ENCODE measurements around the gene RSPH9.

The RSPH9 gene

GRCh38 chr6:43678341-43678740 is 33.5 kb downstream of the RSPH9 start:
- H3K4me3 ChIP-seq (ENCODE audit: insufficient read depth in 1 of 2, low read depth in 1 of 2, low read length in 2 of 2) = no peak overlapping the region
- no peak overlapping the region for H2AK5ac ChIP-seq (ENCODE audit: low read length, severe bottlenecking)
- no peak overlapping the region for H4K8ac ChIP-seq (ENCODE audit: low read length)
- DNase-seq = no peak
- H3K4me1 ChIP-seq (ENCODE audit: control insufficient read depth, insufficient read depth, low read depth, low read length) = no peaks in the 10 kb centered on the region
- H2AFZ ChIP-seq (ENCODE audit: low read depth, low read length) = no peak overlapping the region
- H3K18ac ChIP-seq (ENCODE audit: low read depth in 1 of 2, low read length in 2 of 2) = no peak overlapping the region
- H2BK15ac ChIP-seq (ENCODE audit: low read depth, poor library complexity, severe bottlenecking) = no peak overlapping the region
- H3K14ac ChIP-seq (ENCODE audit: low read length in 2 of 2) = no peak overlapping the region
- no peak overlapping the region for H4K91ac ChIP-seq (ENCODE audit: low read length)
- H3K4me2 ChIP-seq (ENCODE audit: low read length, poor library complexity, severe bottlenecking) = no peak overlapping the region
- H3K23ac ChIP-seq (ENCODE audit: low read length in 2 of 2) = no peak overlapping the region
- no peaks in the 10 kb centered on the region for H3K27me3 ChIP-seq (ENCODE audit: control insufficient read depth in 1 of 2, insufficient read depth in 1 of 2, low read length in 2 of 2)
- H2BK5ac ChIP-seq (ENCODE audit: low read depth, low read length, poor library complexity, severe bottlenecking) = no peak overlapping the region
- peaks cover 55% of the 10 kb centered on the region for H3K79me1 ChIP-seq (replicated peaks; ENCODE audit: low read length, poor library complexity, severe bottlenecking)
- no peak overlapping the region for H2BK12ac ChIP-seq (ENCODE audit: low read length in 2 of 2)
- H3K4ac ChIP-seq (ENCODE audit: low read depth in 1 of 2, low read length in 2 of 2) = no peak overlapping the region
- 100% methylated on average over 7 of the region's 7 CpGs for WGBS
- peaks cover 71 to 75% of the 10 kb centered on the region in 2 experiments for H3K36me3 ChIP-seq (ENCODE audit: control insufficient read depth in 1 of 2, insufficient read depth in 2 of 2, low read depth in 1 of 2, low read length in 2 of 2)
- no peak overlapping the region for H2BK120ac ChIP-seq (ENCODE audit: low read depth, low read length)
- no peaks in the 10 kb centered on the region for H3K9me3 ChIP-seq (ENCODE audit: control insufficient read depth, low read length)
- H3K27ac ChIP-seq (ENCODE audit: low read length, poor library complexity, severe bottlenecking) = no peak overlapping the region
- no peak overlapping the region for H3K9ac ChIP-seq (ENCODE audit: low read length)

GRCh38 chr6:43679057-43679456 is 34.2 kb downstream of the RSPH9 start:
- Histone ChIP-seq H3K4ac (ENCODE audit: low read depth in 1 of 2, low read length in 2 of 2) (no peak overlapping the region), H2BK120ac (ENCODE audit: low read depth, low read length) (no peak overlapping the region), H4K91ac (ENCODE audit: low read length) (no peak overlapping the region), H2BK12ac (ENCODE audit: low read length in 2 of 2) (no peak overlapping the region), H3K36me3 (ENCODE audit: control insufficient read depth in 1 of 2, insufficient read depth in 2 of 2, low read depth in 1 of 2, low read length in 2 of 2) (peaks cover 64 to 68% of the 10 kb centered on the region in 2 experiments), H3K9me3 (ENCODE audit: control insufficient read depth, low read length) (no peaks in the 10 kb centered on the region), H2BK5ac (ENCODE audit: low read depth, low read length, poor library complexity, severe bottlenecking) (no peak overlapping the region), H3K27ac (ENCODE audit: low read length, poor library complexity, severe bottlenecking) (no peak overlapping the region), H2BK15ac (ENCODE audit: low read depth, poor library complexity, severe bottlenecking) (no peak overlapping the region), H3K4me1 (ENCODE audit: control insufficient read depth, insufficient read depth, low read depth, low read length) (no peaks in the 10 kb centered on the region), H2AK5ac (ENCODE audit: low read length, severe bottlenecking) (no peak overlapping the region), H3K4me2 (ENCODE audit: low read length, poor library complexity, severe bottlenecking) (no peak overlapping the region), H3K9ac (ENCODE audit: low read length) (no peak overlapping the region), H3K14ac (ENCODE audit: low read length in 2 of 2) (no peak overlapping the region), H2AFZ (ENCODE audit: low read depth, low read length) (no peak overlapping the region), H4K8ac (ENCODE audit: low read length) (no peak overlapping the region), H3K4me3 (ENCODE audit: insufficient read depth in 1 of 2, low read depth in 1 of 2, low read length in 2 of 2) (no peak overlapping the region), H3K18ac (ENCODE audit: low read depth in 1 of 2, low read length in 2 of 2) (no peak overlapping the region), H3K27me3 (ENCODE audit: control insufficient read depth in 1 of 2, insufficient read depth in 1 of 2, low read length in 2 of 2) (no peaks in the 10 kb centered on the region), H3K23ac (ENCODE audit: low read length in 2 of 2) (no peak overlapping the region), H3K79me1 (replicated peaks; ENCODE audit: low read length, poor library complexity, severe bottlenecking) (peaks cover 55% of the 10 kb centered on the region)
- WGBS = 98% methylated on average over 6 of the region's 6 CpGs
- no peak for DNase-seq

- Histone ChIP-seq H3K14ac (ENCODE audit: low read length in 2 of 2) (no peak overlapping the region), H3K79me1 (replicated peaks; ENCODE audit: low read length, poor library complexity, severe bottlenecking) (peaks cover 62% of the 10 kb centered on the region), H3K23ac (ENCODE audit: low read length in 2 of 2) (no peak overlapping the region), H2BK5ac (ENCODE audit: low read depth, low read length, poor library complexity, severe bottlenecking) (no peak overlapping the region), H3K9ac (ENCODE audit: low read length) (no peak overlapping the region), H3K4ac (ENCODE audit: low read depth in 1 of 2, low read length in 2 of 2) (no peak overlapping the region), H3K27me3 (ENCODE audit: control insufficient read depth in 1 of 2, insufficient read depth in 1 of 2, low read length in 2 of 2) (no peaks in the 10 kb centered on the region), H3K4me2 (ENCODE audit: low read length, poor library complexity, severe bottlenecking) (no peak overlapping the region), H3K27ac (ENCODE audit: low read length, poor library complexity, severe bottlenecking) (no peak overlapping the region), H3K36me3 (ENCODE audit: control insufficient read depth in 1 of 2, insufficient read depth in 2 of 2, low read depth in 1 of 2, low read length in 2 of 2) (peaks cover 49 to 53% of the 10 kb centered on the region in 2 experiments), H3K9me3 (ENCODE audit: control insufficient read depth, low read length) (no peaks in the 10 kb centered on the region), H3K18ac (ENCODE audit: low read depth in 1 of 2, low read length in 2 of 2) (no peak overlapping the region), H3K4me3 (ENCODE audit: insufficient read depth in 1 of 2, low read depth in 1 of 2, low read length in 2 of 2) (no peak overlapping the region), H2AFZ (ENCODE audit: low read depth, low read length) (no peak overlapping the region), H2AK5ac (ENCODE audit: low read length, severe bottlenecking) (no peak overlapping the region), H2BK12ac (ENCODE audit: low read length in 2 of 2) (no peak overlapping the region), H3K4me1 (ENCODE audit: control insufficient read depth, insufficient read depth, low read depth, low read length) (no peaks in the 10 kb centered on the region), H4K8ac (ENCODE audit: low read length) (no peak overlapping the region), H2BK15ac (ENCODE audit: low read depth, poor library complexity, severe bottlenecking) (no peak overlapping the region), H2BK120ac (ENCODE audit: low read depth, low read length) (no peak overlapping the region), H4K91ac (ENCODE audit: low read length) (no peak overlapping the region)
- WGBS = 96% methylated on average over 9 of the region's 11 CpGs
- no peak for DNase-seq
Measured at GRCh38 chr6:43680308-43681200, 35.7 kb downstream of the RSPH9 start.

GRCh38 chr6:43681303-43681702 is 36.5 kb downstream of the RSPH9 start:
- Histone ChIP-seq H2AFZ (ENCODE audit: low read depth, low read length) (no peak overlapping the region), H3K4me1 (ENCODE audit: control insufficient read depth, insufficient read depth, low read depth, low read length) (no peaks in the 10 kb centered on the region), H3K4ac (ENCODE audit: low read depth in 1 of 2, low read length in 2 of 2) (no peak overlapping the region), H3K14ac (ENCODE audit: low read length in 2 of 2) (no peak overlapping the region), H2BK12ac (ENCODE audit: low read length in 2 of 2) (no peak overlapping the region), H3K18ac (ENCODE audit: low read depth in 1 of 2, low read length in 2 of 2) (no peak overlapping the region), H2BK5ac (ENCODE audit: low read depth, low read length, poor library complexity, severe bottlenecking) (no peak overlapping the region), H3K23ac (ENCODE audit: low read length in 2 of 2) (no peak overlapping the region), H4K91ac (ENCODE audit: low read length) (no peak overlapping the region), H2BK15ac (ENCODE audit: low read depth, poor library complexity, severe bottlenecking) (no peak overlapping the region), H3K36me3 (ENCODE audit: control insufficient read depth in 1 of 2, insufficient read depth in 2 of 2, low read depth in 1 of 2, low read length in 2 of 2) (peaks cover 44 to 46% of the 10 kb centered on the region in 2 experiments), H3K4me3 (ENCODE audit: insufficient read depth in 1 of 2, low read depth in 1 of 2, low read length in 2 of 2) (no peak overlapping the region), H3K9ac (ENCODE audit: low read length) (no peak overlapping the region), H3K9me3 (ENCODE audit: control insufficient read depth, low read length) (no peaks in the 10 kb centered on the region), H4K8ac (ENCODE audit: low read length) (no peak overlapping the region), H3K4me2 (ENCODE audit: low read length, poor library complexity, severe bottlenecking) (no peak overlapping the region), H3K27ac (ENCODE audit: low read length, poor library complexity, severe bottlenecking) (no peak overlapping the region), H3K27me3 (ENCODE audit: control insufficient read depth in 1 of 2, insufficient read depth in 1 of 2, low read length in 2 of 2) (no peaks in the 10 kb centered on the region), H2AK5ac (ENCODE audit: low read length, severe bottlenecking) (no peak overlapping the region), H2BK120ac (ENCODE audit: low read depth, low read length) (no peak overlapping the region), H3K79me1 (replicated peaks; ENCODE audit: low read length, poor library complexity, severe bottlenecking) (peaks cover 60% of the 10 kb centered on the region)
- 96% methylated on average over 5 of the region's 5 CpGs for WGBS
- no peak for DNase-seq

Data from mesenchymal stem cell (in vitro differentiated cells and primary cell).